HCT116 (cell line): ENCODE measurements around the gene WBP1L. TPM values are rescaled to one million over a fixed set of nuclear protein-coding genes. Genes with fewer than 3 reads are reported as not detected.

ENCODE experiments used
- ATAC-seq: fragments of 200-7000 bp; cut with Tn5 transposase; 2 replicates; pipeline ENCODE4 v1.9.1; 2020; ENCODE audit warnings: mild to moderate bottlenecking, moderate library complexity
- BruUV-seq: library from RNA; stranded (reverse); fragments of 400-500 nt; replicated peaks from 2 replicates; lab custom pipeline; 2021; lab: Mats Ljungman, UMichigan
- CTCF ChIA-PET: fragments of 300-600 bp; sonication (Branson Sonifier 250); formaldehyde crosslinking; loops from one replicate; lab custom pipeline; 2021; ENCODE audit warnings: antibody characterized with exemption; lab: Charles Lee
- POLR2A ChIA-PET: fragments of 300-600, 350-600 bp; sonication (Branson Sonifier 250); formaldehyde crosslinking; loops from one replicate; lab custom pipeline; 2021; ENCODE audit warnings: antibody characterized with exemption; lab: Charles Lee
- RAD21 ChIA-PET, 2 experiments: fragments of 300-600 bp; sonication (Branson Sonifier 250); formaldehyde crosslinking; loops; one replicate each; lab custom pipeline; 2023; ENCODE audit warnings: low total read pairs in 2 of 2; ENCODE audit not compliant: uncharacterized antibody in 2 of 2, unreplicated experiment in 2 of 2, low non-redundant PET in 1 of 2; lab: Charles Lee
- DNase-seq: peaks from one replicate; pipeline ENCODE4 v3.0.0-alpha.2; 2010; ENCODE audit warnings: low read depth, low spot score
- H2AFZ ChIP-seq: fragments of 200-600 bp; shearing (Covaris generic), sonication (generic); 2 replicates; pipeline ENCODE4 v1.6.1; 2017; ENCODE audit warnings: low read depth, mixed run types, mixed read lengths, antibody characterized with exemption, low read length; ENCODE audit not compliant: poor library complexity, severe bottlenecking
- H3K27ac ChIP-seq: 2 replicates; pipeline ENCODE4 v1.5.1; 2012; ENCODE audit warnings: low read depth, low read length
- H3K27me3 ChIP-seq: fragments of 200-600 bp; sonication (generic); 2 replicates; pipeline ENCODE4 v1.6.1; 2016; ENCODE audit warnings: mixed run types, low read length, mixed read lengths; ENCODE audit not compliant: insufficient read depth
- H3K36me3 ChIP-seq, 2 experiments: fragments of 200-500 bp in 1 of 2; fragments of 200-600 bp in 1 of 2; sonication (Bioruptor generic) in 1 of 2; sonication (generic) in 1 of 2; 2 replicates each; pipeline versions ENCODE4 v1.5.1 to v1.6.1; 2014 to 2016; ENCODE audit warnings: low read length in 2 of 2, inconsistent platforms in 1 of 2, mixed read lengths in 1 of 2, mixed run types in 1 of 2; ENCODE audit not compliant: insufficient read depth in 2 of 2, control insufficient read depth in 1 of 2
- H3K4me1 ChIP-seq, 2 experiments: fragments of 200-600 bp in 1 of 2; sonication (generic) in 1 of 2; 2 replicates each; pipeline versions ENCODE4 v1.5.1 to v1.6.1; 2012 to 2017; ENCODE audit warnings: low read length in 2 of 2, inconsistent platforms in 1 of 2, mild to moderate bottlenecking in 1 of 2, mixed read lengths in 1 of 2, mixed run types in 1 of 2, moderate library complexity in 1 of 2; ENCODE audit not compliant: insufficient read depth in 2 of 2, control insufficient read depth in 1 of 2
- H3K4me2 ChIP-seq: fragments of 200-600 bp; sonication (generic); 2 replicates; pipeline ENCODE4 v1.6.1; 2017; ENCODE audit warnings: mixed run types, low read length, mixed read lengths
- H3K4me3 ChIP-seq, 2 experiments: fragments of 200-600 bp in 1 of 2; sonication (generic) in 1 of 2; replicated peaks in 1 of 2; 2 replicates each; pipeline ENCODE4 v1.5.1; 2011 to 2016; ENCODE audit warnings: low read length in 2 of 2, control low read depth in 1 of 2, low read depth in 1 of 2, mild to moderate bottlenecking in 1 of 2, mixed read lengths in 1 of 2, mixed run types in 1 of 2
- H3K79me2 ChIP-seq: fragments of 200-600 bp; sonication (generic); 2 replicates; pipeline ENCODE4 v1.6.1; 2017; ENCODE audit warnings: mild to moderate bottlenecking, mixed run types, low read length, moderate library complexity, mixed read lengths; ENCODE audit not compliant: insufficient read depth
- H3K9ac ChIP-seq: fragments of 200-600 bp; sonication (generic); 2 replicates; pipeline ENCODE4 v1.6.1; 2016; ENCODE audit warnings: low read length, mixed read lengths
- H3K9me2 ChIP-seq: fragments of 200-600 bp; sonication (generic), shearing (Covaris generic); 2 replicates; pipeline ENCODE4 v1.6.1; 2017; ENCODE audit warnings: mixed run types, mild to moderate bottlenecking, moderate library complexity; ENCODE audit not compliant: insufficient read depth
- H3K9me3 ChIP-seq, 2 experiments: fragments of 200-500 bp in 1 of 2; fragments of 200-600 bp in 1 of 2; sonication (Bioruptor generic) in 1 of 2; sonication (generic) in 1 of 2; 2 replicates each; pipeline ENCODE4 v1.6.1; 2014 to 2017; ENCODE audit warnings: low read length in 2 of 2, mixed read lengths in 2 of 2, inconsistent platforms in 1 of 2, low read depth in 1 of 2, mild to moderate bottlenecking in 1 of 2, mixed run types in 1 of 2, moderate library complexity in 1 of 2; ENCODE audit not compliant: control insufficient read depth in 1 of 2, insufficient read depth in 1 of 2
- H4K20me1 ChIP-seq: fragments of 200-600 bp; sonication (generic), shearing (Covaris generic); 2 replicates; pipeline ENCODE4 v1.6.1; 2017; ENCODE audit warnings: mixed run types, mild to moderate bottlenecking, moderate library complexity; ENCODE audit not compliant: insufficient read depth
- CBX3 ChIP-seq: IDR thresholded peaks from 2 replicates; pipeline ENCODE4 v1.6.1; 2012; ENCODE audit warnings: low read depth
- ELF1 ChIP-seq: IDR thresholded peaks from 2 replicates; pipeline ENCODE4 v1.6.1; 2012; ENCODE audit warnings: low read depth, borderline replicate concordance
- EZH2phosphoT487 ChIP-seq: fragments of 200-600 bp; IDR thresholded peaks from 2 replicates; pipeline ENCODE4 v1.6.1; 2018; ENCODE audit warnings: antibody characterized with exemption, borderline replicate concordance
- RAD21 ChIP-seq: IDR thresholded peaks from 2 replicates; pipeline ENCODE4 v1.6.1; 2012; ENCODE audit warnings: low read depth, mild to moderate bottlenecking
- REST ChIP-seq: IDR thresholded peaks from 2 replicates; pipeline ENCODE4 v1.6.1; 2012; ENCODE audit warnings: low read depth
- SIN3A ChIP-seq: IDR thresholded peaks from 2 replicates; pipeline ENCODE4 v1.6.1; 2012; ENCODE audit warnings: low read depth
- SRF ChIP-seq: IDR thresholded peaks from 2 replicates; pipeline ENCODE4 v1.6.1; 2012; ENCODE audit warnings: low read depth
- TCF7L2 ChIP-seq: IDR thresholded peaks from 2 replicates; pipeline ENCODE4 v1.7.0; 2011; ENCODE audit warnings: borderline replicate concordance, inconsistent platforms; ENCODE audit not compliant: insufficient read depth, insufficient read length; ENCODE audit errors: extremely low read depth
- ZBTB33 ChIP-seq: IDR thresholded peaks from 2 replicates; pipeline ENCODE4 v1.6.1; 2011; ENCODE audit warnings: mild to moderate bottlenecking, low read length, moderate library complexity; ENCODE audit not compliant: insufficient replicate concordance; ENCODE audit errors: extremely low read depth
- ZFX ChIP-seq: fragments of 450-650 bp; IDR thresholded peaks from 2 replicates; pipeline ENCODE4 v1.6.1; 2017
- intact Hi-C: fragments of 100-400 bp; cut with micrococcal nuclease; formaldehyde crosslinking; loops from 2 replicates; pipeline ENCODE4 v1.10.0; 2022
- total RNA-seq: library from RNA; stranded (reverse); gene quantifications from one replicate; pipeline ENCODE4 v1.2.1, GENCODE V29; 2021; ENCODE audit not compliant: unreplicated experiment
- TF ChIP-seq, protein P1 (sequence below): IDR thresholded peaks from 2 replicates; pipeline ENCODE4 v1.6.1; 2012
- TF ChIP-seq, protein P2 (sequence below), 3 experiments: fragments of 200-600 bp in 1 of 3; sonication (generic) in 1 of 3; IDR thresholded peaks in 2 of 3; conservative IDR thresholded peaks in 1 of 3; 2 replicates each; pipeline ENCODE4 v1.5.1; 2012 to 2017; ENCODE audit warnings: low read depth in 2 of 3, low read length in 2 of 3, antibody characterized with exemption in 1 of 3, borderline replicate concordance in 1 of 3, control low read depth in 1 of 3, mild to moderate bottlenecking in 1 of 3, mixed read lengths in 1 of 3, mixed run types in 1 of 3, moderate library complexity in 1 of 3; ENCODE audit not compliant: insufficient read depth in 1 of 3

The WBP1L gene
- total RNA-seq, 1 experiment from 2014 or later = 25.2 TPM

DNA sequence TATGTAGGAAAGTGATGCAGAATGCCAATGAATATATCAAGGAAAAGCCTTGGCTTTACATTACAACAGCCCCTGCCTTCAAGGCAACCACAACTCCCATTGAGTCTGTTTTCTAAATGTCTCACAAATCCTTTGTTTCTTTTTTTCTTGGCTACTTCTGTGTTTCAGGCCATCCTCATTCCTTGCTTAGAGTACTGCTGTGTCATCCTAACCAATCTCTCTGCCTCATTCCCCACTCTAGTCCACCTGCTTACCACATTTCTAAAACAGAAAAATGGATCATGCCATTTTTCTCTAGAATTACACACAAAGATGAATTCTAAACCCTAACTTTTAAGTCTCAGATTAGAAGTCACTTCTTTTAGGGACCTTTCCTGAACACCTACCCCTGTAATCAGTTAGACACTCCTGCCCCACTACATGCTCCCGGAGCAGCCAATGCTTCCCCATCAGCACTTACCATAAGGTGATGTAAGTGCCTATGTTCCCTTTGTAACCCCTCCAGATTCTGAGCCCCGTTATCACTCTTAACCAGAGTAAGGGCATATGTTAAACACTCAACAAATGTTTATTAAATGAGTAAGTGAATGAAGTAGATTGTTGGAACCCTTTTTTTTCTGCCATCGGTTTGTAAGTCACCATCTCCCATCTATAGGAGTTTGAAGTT, 113.1 kb downstream of the WBP1L start (continued):
- TF ChIP-seq, protein P1, sequence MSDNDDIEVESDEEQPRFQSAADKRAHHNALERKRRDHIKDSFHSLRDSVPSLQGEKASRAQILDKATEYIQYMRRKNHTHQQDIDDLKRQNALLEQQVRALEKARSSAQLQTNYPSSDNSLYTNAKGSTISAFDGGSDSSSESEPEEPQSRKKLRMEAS = no peak
- TF ChIP-seq SRF (no peak), SIN3A (no peak)
- TF ChIP-seq, protein P2, sequence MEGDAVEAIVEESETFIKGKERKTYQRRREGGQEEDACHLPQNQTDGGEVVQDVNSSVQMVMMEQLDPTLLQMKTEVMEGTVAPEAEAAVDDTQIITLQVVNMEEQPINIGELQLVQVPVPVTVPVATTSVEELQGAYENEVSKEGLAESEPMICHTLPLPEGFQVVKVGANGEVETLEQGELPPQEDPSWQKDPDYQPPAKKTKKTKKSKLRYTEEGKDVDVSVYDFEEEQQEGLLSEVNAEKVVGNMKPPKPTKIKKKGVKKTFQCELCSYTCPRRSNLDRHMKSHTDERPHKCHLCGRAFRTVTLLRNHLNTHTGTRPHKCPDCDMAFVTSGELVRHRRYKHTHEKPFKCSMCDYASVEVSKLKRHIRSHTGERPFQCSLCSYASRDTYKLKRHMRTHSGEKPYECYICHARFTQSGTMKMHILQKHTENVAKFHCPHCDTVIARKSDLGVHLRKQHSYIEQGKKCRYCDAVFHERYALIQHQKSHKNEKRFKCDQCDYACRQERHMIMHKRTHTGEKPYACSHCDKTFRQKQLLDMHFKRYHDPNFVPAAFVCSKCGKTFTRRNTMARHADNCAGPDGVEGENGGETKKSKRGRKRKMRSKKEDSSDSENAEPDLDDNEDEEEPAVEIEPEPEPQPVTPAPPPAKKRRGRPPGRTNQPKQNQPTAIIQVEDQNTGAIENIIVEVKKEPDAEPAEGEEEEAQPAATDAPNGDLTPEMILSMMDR (IDR thresholded peaks at IDR 0.05 in 2 of 3, conservative IDR thresholded peaks at IDR 0.05 in 1 of 3; ENCODE audit: borderline replicate concordance in 1 of 3, insufficient read depth in 1 of 3, low read depth in 2 of 3, low read length in 2 of 3) = no peak

- Histone ChIP-seq H3K9me2 (no peaks in the 10 kb centered on the region), H3K27me3 (no peaks in the 10 kb centered on the region), H4K20me1 (no peaks in the 10 kb centered on the region; the same call in 1 of the 2 replicates), H3K9me3 (no peaks in the 10 kb centered on the region), H3K4me2 (no peak overlapping the region), H3K79me2 (peaks cover 17% of the 10 kb centered on the region), H2AFZ (no peak overlapping the region), H3K36me3 (peaks cover 0 to 3% of the 10 kb centered on the region in 2 experiments; a peak in 1 of 4 replicates), H3K4me3 (no peak overlapping the region), H3K4me1 (peaks cover 14% of the 10 kb centered on the region in 2 experiments), H3K9ac (no peak overlapping the region), H3K27ac (no peak overlapping the region)
- ChIA-PET RAD21 (no interaction called here), CTCF (interaction anchor here (1.4 kb wide), 1 partner anchor 8 kb away, joined by 4 read pairs; no protein-coding TSS in a partner anchor), POLR2A (no interaction called here)
- ATAC-seq (no peak), DNase-seq (no peak)
- intact Hi-C loops = no loop called here
- BruUV-seq = no TSS peak
- TF ChIP-seq RAD21 = no peak
- TF ChIP-seq, protein P2 (IDR thresholded peaks at IDR 0.05 in 2 of 3, conservative IDR thresholded peaks at IDR 0.05 in 1 of 3; ENCODE audit: borderline replicate concordance in 1 of 3, insufficient read depth in 1 of 3, low read depth in 2 of 3, low read length in 2 of 3) = no peak
- TF ChIP-seq CBX3 = no peak
- no peak for TF ChIP-seq TCF7L2
- no peak for TF ChIP-seq ZBTB33
- no peak for TF ChIP-seq ZFX
- TF ChIP-seq ELF1 = no peak
- no peak for TF ChIP-seq REST
- no peak for TF ChIP-seq EZH2phosphoT487
These were observed 116.2 kb downstream of the WBP1L start for GRCh38 chr10:102859911-102860310.
